Glomerular visceral epithelial cell (primary cell): ENCODE measurements around the gene NFIB.

Source experiments
- DNase-seq: peaks from one replicate; pipeline ENCODE4 v3.0.0-alpha.2; 2016; ENCODE audit errors: extremely low spot score

Gene NFIB

DNA sequence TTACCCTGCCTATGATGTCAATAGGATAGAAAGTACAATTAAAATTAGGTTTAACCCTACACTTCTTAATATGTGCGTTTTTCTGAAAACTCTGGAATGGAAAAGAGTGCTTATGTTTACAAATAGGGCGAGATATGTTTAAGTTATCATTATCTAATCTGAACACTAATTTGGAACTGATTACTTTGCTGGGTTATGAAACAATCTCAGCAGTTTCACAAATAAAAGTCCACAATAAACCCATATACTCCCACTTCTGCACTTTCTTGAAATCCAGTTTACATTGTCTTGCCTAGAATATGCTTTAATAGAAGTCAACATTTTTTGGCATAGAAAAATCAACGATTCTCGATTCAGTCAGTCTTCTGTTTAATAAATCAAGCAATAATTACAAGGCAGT is 236.3 kb downstream of the NFIB start:
- no peak for DNase-seq

- no peak for DNase-seq
Observed at GRCh38 chr9:14075218-14075617, 238.7 kb downstream of the NFIB start.

GRCh38 chr9:14072850-14073249 is 241.1 kb downstream of the NFIB start:
- DNase-seq: no peak

DNA sequence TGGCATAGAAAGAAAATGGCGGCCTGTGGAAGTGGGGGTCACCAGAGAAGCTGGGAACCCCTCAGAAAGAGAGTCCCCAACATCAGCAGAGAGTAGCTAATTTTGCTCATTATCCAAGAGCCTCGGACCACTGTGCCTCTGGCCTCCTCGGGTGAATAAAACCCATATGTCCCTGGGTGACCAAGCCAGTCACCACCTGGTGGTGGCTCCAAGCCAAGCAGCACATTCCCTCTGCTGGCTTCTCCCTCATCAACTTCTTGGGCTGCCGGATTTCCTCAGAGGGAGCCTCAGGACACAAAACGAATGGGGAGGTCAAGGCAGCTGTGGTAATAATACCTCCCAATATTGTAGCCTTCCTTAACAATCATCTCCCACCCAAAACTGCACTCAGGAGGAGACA is 242.5 kb downstream of the NFIB start:
- DNase-seq: no peak

DNA sequence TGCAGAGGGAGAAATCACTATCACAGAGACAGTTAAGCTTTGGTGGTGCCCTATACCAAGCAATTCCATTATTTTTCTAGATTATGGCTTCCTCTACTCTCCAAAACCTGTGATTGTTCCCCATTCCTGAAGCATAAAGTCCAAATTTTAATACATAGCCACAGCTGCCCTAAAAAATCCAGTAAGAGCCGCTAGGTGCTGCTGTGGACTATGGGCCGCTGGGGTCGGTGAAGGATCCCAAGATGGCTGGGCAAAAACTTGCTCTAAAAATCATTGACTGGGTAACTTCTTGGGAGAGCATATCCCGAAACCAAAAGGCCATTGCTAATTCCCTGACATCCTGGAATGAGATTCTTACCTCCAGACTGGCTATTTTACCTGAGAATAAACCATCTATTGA is 245.3 kb downstream of the NFIB start:
- DNase-seq: no peak

DNA sequence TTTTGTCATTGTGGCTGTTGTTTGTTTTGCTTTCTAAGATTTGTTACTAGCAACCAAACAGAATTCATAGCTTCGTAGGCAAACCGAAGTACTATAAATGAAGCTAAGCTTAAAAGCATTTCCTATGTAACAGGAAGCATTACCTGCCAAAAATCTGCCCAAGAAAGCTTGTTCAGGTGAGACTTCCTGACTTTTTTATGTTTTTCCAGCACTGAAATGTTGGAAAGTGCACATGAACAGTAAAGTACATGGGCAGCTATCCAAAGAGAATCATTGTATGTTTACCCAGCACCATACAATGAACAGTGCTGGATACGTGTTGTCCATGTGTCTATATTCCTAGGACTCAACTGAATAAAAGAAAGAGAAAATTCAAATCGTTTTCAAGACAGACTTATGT is 247.1 kb downstream of the NFIB start:
- no peak for DNase-seq

- DNase-seq: no peak
Observed at GRCh38 chr9:14066032-14066431, 247.9 kb downstream of the NFIB start.

DNA sequence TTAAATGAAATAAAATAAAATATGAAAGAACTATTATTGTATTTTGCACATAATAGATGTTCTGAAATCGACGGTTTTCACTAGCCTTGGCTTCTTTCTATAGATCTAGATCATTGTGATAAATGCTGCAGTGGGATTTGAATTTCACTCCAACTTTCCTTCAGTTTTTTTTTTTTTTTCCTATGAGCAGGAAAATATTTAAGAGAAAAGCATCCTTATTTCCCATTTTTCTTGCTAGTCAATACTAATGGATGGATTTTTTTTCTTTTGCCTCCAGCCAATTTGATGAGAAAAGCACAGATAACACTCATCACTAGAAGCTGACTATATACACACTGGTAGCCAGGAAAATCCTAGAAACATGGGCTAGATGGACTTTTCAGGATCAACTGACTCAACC is 249.0 kb downstream of the NFIB start:
- DNase-seq: no peak

- no peak for DNase-seq
Observed at GRCh38 chr9:14063756-14064155, 250.2 kb downstream of the NFIB start.

- DNase-seq: no peak
Observed at GRCh38 chr9:14062586-14063221, 251.2 kb downstream of the NFIB start.

DNA sequence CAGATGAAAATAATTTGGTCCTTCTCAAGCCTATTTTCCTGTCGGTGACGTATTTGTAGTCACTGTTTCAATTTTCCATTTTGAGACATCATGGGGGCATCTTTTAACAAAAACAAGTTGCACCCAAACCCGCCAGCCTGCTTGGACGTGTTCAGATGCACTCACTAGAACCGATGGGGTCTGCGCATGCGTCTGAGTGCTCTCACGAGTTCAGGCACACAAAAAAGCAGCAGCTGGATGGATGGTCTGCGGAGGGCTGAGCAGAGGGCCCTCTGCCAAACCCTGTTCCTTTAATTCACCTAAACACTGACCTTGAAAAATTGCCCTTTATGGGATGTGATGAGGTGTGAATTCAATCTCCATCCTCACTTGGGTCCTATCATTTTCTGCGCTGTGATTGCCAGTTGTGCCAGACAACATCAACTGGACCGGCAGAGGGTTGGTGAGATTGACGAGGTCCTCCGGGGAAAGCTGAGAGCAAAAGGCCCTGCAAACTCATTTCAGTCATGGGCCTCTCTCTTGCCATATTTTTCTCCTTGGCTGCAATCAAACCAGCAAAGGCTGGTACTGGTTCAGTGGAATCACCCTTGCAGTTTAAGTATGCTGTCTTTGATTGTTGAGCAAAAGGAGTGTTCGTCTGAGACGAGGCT is 251.9 kb downstream of the NFIB start:
- DNase-seq: no peak

DNA sequence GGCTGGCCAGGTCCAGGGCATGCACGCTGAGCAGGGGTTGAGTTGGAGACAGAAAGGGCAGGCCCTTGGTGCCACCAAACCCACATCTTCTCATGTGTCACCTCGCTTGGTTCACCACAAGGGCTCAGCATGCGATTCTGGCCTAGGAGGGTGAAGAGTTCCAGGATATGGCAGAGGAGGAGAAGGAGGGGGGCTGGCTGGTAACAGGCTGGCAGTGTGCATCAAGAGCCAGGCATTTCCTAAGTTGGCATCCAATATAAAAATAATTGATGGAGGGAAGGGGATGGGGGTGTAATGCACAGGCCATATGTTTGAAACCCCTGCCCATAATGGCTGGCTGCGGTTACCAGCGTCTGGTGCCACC is 255.6 kb downstream of the NFIB start:
- DNase-seq: no peak

DNA sequence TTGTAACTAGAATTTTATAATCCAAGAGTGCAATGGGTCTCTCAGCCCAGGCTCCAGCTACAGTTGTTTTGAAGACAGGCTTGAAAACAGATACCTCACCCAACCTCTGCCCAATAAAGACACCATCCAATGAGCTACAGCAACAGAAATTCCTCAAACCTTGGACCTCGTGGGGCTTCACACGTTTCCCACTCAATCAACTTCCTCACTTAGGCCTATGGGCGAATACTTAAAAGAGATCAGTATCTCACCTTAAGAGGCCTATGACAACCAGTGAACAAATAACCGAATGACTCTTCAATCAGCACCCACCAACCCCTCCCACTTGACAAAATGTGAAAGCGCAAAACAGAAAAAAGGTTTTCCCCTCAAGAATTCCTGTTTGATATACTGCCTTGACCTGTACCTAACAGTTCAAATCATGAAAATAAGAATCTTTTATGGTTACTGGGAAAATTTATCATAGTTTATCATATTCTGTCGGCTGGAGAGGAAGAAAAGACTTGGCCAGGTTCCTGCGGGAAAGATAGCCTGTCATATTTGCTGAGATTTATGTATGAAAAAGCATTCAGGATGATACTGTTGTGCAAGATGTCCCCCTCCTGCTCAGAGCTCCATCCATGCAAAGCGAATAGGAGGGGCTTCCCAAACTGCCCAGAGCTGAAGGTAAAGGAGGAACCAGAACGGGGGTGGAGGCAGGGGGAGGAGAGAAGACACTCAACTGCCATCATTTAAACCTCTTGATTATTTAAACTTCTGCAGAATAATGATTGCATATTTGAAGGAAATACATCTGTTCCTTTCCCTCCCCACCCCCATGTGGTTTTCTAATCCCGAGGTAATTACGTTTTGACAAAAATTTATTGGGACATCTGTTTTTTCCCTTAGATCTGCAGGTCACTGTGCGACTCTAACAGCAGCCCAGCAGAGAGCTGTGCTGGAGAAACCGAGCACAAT is 256.3 kb downstream of the NFIB start:
- no peak for DNase-seq

DNA sequence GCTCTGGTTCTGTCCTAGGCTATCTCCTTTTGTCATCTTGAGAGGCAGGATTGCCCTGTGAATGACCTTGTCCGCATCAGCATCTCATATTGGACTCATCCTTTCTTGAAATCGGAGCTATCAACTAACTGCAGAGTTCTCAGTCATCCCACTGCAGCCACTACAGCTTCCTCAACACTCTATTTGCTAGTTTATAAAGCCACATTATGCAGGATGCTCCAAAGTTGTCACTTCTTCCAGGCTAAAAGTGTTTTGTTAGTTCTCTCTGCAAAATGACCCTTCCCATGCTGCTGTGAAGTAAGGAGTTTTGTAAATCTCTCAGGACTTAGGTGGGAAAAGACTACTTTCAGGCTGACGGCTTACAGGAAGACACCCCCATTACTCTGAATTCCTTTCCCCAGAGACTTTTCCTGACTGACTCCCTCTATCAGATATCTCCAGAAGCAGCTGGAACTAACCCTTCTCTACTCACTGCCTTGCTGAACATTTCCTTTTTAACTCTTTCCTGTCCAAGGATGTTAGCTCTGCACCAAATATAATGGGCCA is 257.6 kb downstream of the NFIB start:
- DNase-seq: no peak

DNA sequence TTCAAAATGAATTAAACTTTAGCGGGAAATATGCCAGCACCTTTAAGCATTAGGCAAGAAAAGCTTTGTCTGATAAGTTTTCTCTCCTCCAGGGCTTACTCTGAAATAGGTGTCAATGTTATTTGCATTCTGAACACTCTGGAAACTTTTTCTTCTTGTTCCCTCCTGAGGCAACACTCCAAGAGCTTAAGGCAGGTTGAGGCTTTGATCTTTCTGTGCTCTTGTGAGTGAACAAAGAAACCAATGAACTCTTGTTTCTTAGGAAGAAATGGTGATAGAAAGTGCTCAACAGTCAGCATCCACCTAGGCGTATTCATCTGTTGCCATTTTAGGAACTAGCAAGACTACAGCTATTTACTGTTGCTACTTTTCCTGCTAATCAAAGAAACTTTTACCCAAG is 259.8 kb downstream of the NFIB start:
- no peak for DNase-seq

GRCh38 chr9:14052359-14052758 is 261.6 kb downstream of the NFIB start:
- no peak for DNase-seq

- no peak for DNase-seq
Observed at GRCh38 chr9:14051419-14051818, 262.5 kb downstream of the NFIB start.

- DNase-seq: no peak
Observed at GRCh38 chr9:14043483-14043882, 270.5 kb downstream of the NFIB start.

DNA sequence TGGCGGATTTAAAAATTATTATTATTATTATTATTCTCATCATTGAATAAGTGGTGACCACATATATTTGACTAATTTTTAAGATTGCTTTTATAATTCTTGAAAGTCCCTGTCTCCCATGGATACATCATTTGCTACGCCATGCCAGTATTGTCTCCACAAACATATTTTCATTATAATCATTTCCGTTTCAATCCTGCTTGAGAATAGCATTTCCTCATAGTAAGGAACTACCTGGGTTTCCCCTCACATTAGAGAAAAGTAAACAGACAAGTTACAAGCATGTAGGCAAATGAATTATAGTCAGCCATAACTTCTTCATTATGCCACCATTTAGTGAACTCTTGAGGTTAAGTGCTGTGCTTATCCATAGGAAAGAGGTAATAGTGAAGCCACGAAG is 276.6 kb downstream of the NFIB start:
- no peak for DNase-seq

DNA sequence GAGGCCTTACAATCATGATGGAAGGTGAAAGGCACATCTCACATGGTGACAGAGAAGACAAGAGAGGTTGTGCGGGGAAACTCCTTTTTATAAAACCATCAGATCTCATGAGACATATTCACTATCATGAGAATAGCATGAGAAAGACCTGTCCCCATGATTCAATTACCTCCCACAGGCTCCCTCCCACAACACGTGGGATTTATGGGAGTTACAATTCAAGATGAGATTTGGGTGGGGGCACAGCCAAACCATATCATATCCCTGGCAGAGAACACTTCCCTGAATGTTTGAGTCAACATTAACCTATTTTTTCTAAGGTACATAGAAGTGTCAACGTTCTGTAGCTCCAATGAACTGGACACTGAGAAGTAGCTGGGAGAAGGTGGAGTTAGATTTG is 280.9 kb downstream of the NFIB start:
- DNase-seq: no peak
